H1 (cell line): ENCODE measurements around the gene SLC18A3. TPM values are rescaled to one million over a fixed set of nuclear protein-coding genes. Genes with fewer than 3 reads are reported as not detected.

ENCODE experiments used
- CTCF ChIA-PET: fragments of 300-600 bp; sonication (Branson Sonifier 250); formaldehyde crosslinking; loops from one replicate; lab custom pipeline; 2021; ENCODE audit not compliant: partially characterized antibody; lab: Charles Lee
- POLR2A ChIA-PET: fragments of 300-600 bp; sonication (Branson Sonifier 250); formaldehyde crosslinking; loops from one replicate; lab custom pipeline; 2021; ENCODE audit warnings: inconsistent platforms; ENCODE audit not compliant: partially characterized antibody; lab: Charles Lee
- DNase-seq, 2 experiments: peaks; one replicate each; pipeline versions ENCODE4 v3.0.0 to v3.0.0-alpha.2; 2010 to 2022; ENCODE audit warnings: low spot score in 2 of 2, low read depth in 1 of 2, mixed read lengths in 1 of 2
- FAIRE-seq: peaks from 2 replicates; lab custom pipeline; 2011; peaks lifted over from hg19 to GRCh38; lab: Jason Lieb, UNC
- H2AFZ ChIP-seq: 2 replicates; pipeline ENCODE4 v1.8.1; 2012; ENCODE audit warnings: low read length, inconsistent platforms
- H2AK5ac ChIP-seq: 2 replicates; pipeline ENCODE4 v1.6.1; 2013; ENCODE audit warnings: low read depth, low read length
- H2BK120ac ChIP-seq: replicated peaks from 2 replicates; pipeline ENCODE3; 2013; ENCODE audit warnings: low read depth, low read length, inconsistent platforms
- H2BK12ac ChIP-seq: 2 replicates; pipeline ENCODE4 v1.6.1; 2013; ENCODE audit warnings: low read depth, low read length
- H2BK15ac ChIP-seq: 2 replicates; pipeline ENCODE4 v1.6.1; 2013; ENCODE audit warnings: low read length
- H2BK20ac ChIP-seq: 2 replicates; pipeline ENCODE4 v1.6.1; 2013; ENCODE audit warnings: low read length
- H2BK5ac ChIP-seq: 2 replicates; pipeline ENCODE4 v1.6.1; 2013; ENCODE audit warnings: low read depth, low read length
- H3K14ac ChIP-seq: 2 replicates; pipeline ENCODE4 v1.6.1; 2013; ENCODE audit warnings: inconsistent platforms; ENCODE audit not compliant: insufficient read length
- H3K18ac ChIP-seq: 2 replicates; pipeline ENCODE4 v1.6.1; 2013; ENCODE audit warnings: low read length; ENCODE audit errors: extremely low read depth
- H3K23ac ChIP-seq: 2 replicates; pipeline ENCODE4 v1.6.1; 2013; ENCODE audit warnings: inconsistent platforms; ENCODE audit not compliant: insufficient read length
- H3K23me2 ChIP-seq: 2 replicates; pipeline ENCODE4 v1.6.1; 2013; ENCODE audit warnings: low read depth, low read length
- H3K27ac ChIP-seq: 2 replicates; pipeline ENCODE4 v1.6.1; 2011; ENCODE audit warnings: low read depth, low read length, inconsistent platforms
- H3K27me3 ChIP-seq, 4 experiments: replicated peaks in 1 of 4; 1 replicate in 1 of 4; 2 replicates in 3 of 4; pipeline versions ENCODE4 v1.6.1 to v1.8.1; 2011 to 2013; ENCODE audit warnings: low read length in 3 of 4, mild to moderate bottlenecking in 3 of 4, inconsistent platforms in 2 of 4, mixed read lengths in 2 of 4, moderate library complexity in 1 of 4; ENCODE audit not compliant: control insufficient read depth in 3 of 4, insufficient read depth in 3 of 4; ENCODE audit errors: extremely low read depth in 1 of 4
- H3K36me3 ChIP-seq, 4 experiments: 2 replicates each; pipeline versions ENCODE4 v1.6.1 to v1.8.1; 2011 to 2013; ENCODE audit warnings: mild to moderate bottlenecking in 4 of 4, low read length in 3 of 4, moderate library complexity in 2 of 4, control low read depth in 1 of 4, inconsistent platforms in 1 of 4; ENCODE audit not compliant: insufficient read depth in 4 of 4, control insufficient read depth in 2 of 4
- H3K4ac ChIP-seq: replicated peaks from 2 replicates; pipeline ENCODE3; 2013; ENCODE audit warnings: low read length, low read depth, mixed read lengths, inconsistent platforms; ENCODE audit not compliant: insufficient read length
- H3K4me1 ChIP-seq, 4 experiments: replicated peaks in 1 of 4; 1 replicate in 1 of 4; 2 replicates in 3 of 4; pipeline versions ENCODE4 v1.6.1 to v1.8.1; 2011 to 2013; ENCODE audit warnings: low read length in 3 of 4, inconsistent platforms in 2 of 4, mixed read lengths in 1 of 4; ENCODE audit not compliant: insufficient read depth in 4 of 4, control insufficient read depth in 3 of 4
- H3K4me2 ChIP-seq, 2 experiments: 2 replicates each; pipeline versions ENCODE4 v1.6.1 to v1.8.1; 2011 to 2013; ENCODE audit warnings: low read depth in 2 of 2, low read length in 2 of 2, control low read depth in 1 of 2, inconsistent platforms in 1 of 2, mild to moderate bottlenecking in 1 of 2; ENCODE audit not compliant: insufficient read depth in 1 of 2
- H3K4me3 ChIP-seq, 4 experiments: fragments of 200-600, 300-600 bp in 1 of 4; sonication (generic), shearing (Covaris generic), sonication (Bioruptor Twin) in 1 of 4; 2 replicates each; pipeline versions ENCODE4 v1.5.1 to v1.8.1; 2011 to 2016; ENCODE audit warnings: low read length in 4 of 4, low read depth in 3 of 4, control low read depth in 2 of 4, inconsistent platforms in 2 of 4, mild to moderate bottlenecking in 2 of 4, mixed read lengths in 1 of 4, moderate library complexity in 1 of 4; ENCODE audit not compliant: insufficient read depth in 2 of 4; ENCODE audit errors: extremely low read depth in 1 of 4
- H3K56ac ChIP-seq: replicated peaks from 2 replicates; pipeline ENCODE3; 2013; ENCODE audit warnings: low read depth, mild to moderate bottlenecking, mixed read lengths, low read length, inconsistent platforms; ENCODE audit not compliant: insufficient read length
- H3K79me1 ChIP-seq: 2 replicates; pipeline ENCODE4 v1.6.1; 2013; ENCODE audit warnings: low read depth, low read length, control low read depth
- H3K79me2 ChIP-seq, 2 experiments: 2 replicates each; pipeline versions ENCODE4 v1.6.1 to v1.8.1; 2012 to 2013; ENCODE audit warnings: low read length in 2 of 2, mild to moderate bottlenecking in 2 of 2, inconsistent platforms in 1 of 2; ENCODE audit not compliant: insufficient read depth in 2 of 2, control insufficient read depth in 1 of 2
- H3K9ac ChIP-seq, 4 experiments: replicated peaks in 1 of 4; 1 replicate in 1 of 4; 2 replicates in 3 of 4; pipeline versions ENCODE4 v1.6.1 to v1.8.1; 2011 to 2013; ENCODE audit warnings: low read depth in 3 of 4, low read length in 3 of 4, control low read depth in 2 of 4, mild to moderate bottlenecking in 2 of 4, moderate library complexity in 2 of 4, inconsistent platforms in 1 of 4; ENCODE audit errors: extremely low read depth in 1 of 4
- H3K9me3 ChIP-seq, 2 experiments: 2 replicates each; pipeline versions ENCODE4 v1.6.1 to v1.8.1; 2012 to 2013; ENCODE audit warnings: mild to moderate bottlenecking in 2 of 2, moderate library complexity in 2 of 2, control low read depth in 1 of 2, inconsistent platforms in 1 of 2, low read depth in 1 of 2, low read length in 1 of 2, mixed read lengths in 1 of 2; ENCODE audit not compliant: insufficient read depth in 2 of 2
- H4K20me1 ChIP-seq, 2 experiments: replicated peaks in 1 of 2; 2 replicates each; pipeline versions ENCODE3 to v1.8.1; 2011 to 2013; ENCODE audit warnings: inconsistent platforms in 2 of 2, low read length in 2 of 2, mild to moderate bottlenecking in 1 of 2; ENCODE audit not compliant: insufficient read depth in 2 of 2, control insufficient read depth in 1 of 2
- H4K5ac ChIP-seq: 2 replicates; pipeline ENCODE4 v1.6.1; 2013; ENCODE audit warnings: low read length, low read depth, mixed read lengths, inconsistent platforms; ENCODE audit not compliant: insufficient read length
- H4K8ac ChIP-seq: 2 replicates; pipeline ENCODE4 v1.8.0; 2013; ENCODE audit warnings: mild to moderate bottlenecking, moderate library complexity, low read length, inconsistent platforms; ENCODE audit not compliant: insufficient read depth; ENCODE audit errors: extremely low read depth
- H4K91ac ChIP-seq: replicated peaks from 2 replicates; pipeline ENCODE3; 2013; ENCODE audit warnings: low read length, mixed read lengths, inconsistent platforms; ENCODE audit not compliant: insufficient read length
- BRCA1 ChIP-seq: IDR thresholded peaks from 2 replicates; pipeline ENCODE4 v1.6.1; 2012; ENCODE audit warnings: low read depth, low read length, improper control_type of control experiment
- CEBPB ChIP-seq: IDR thresholded peaks from 2 replicates; pipeline ENCODE4 v1.6.1; 2012; ENCODE audit warnings: low read depth, low read length
- CREB1 ChIP-seq: IDR thresholded peaks from 2 replicates; pipeline ENCODE4 v1.6.1; 2012; ENCODE audit warnings: inconsistent platforms
- CTBP2 ChIP-seq: IDR thresholded peaks from 2 replicates; pipeline ENCODE4 v1.7.0; 2011; ENCODE audit warnings: borderline replicate concordance, mild to moderate bottlenecking, moderate library complexity, mixed read lengths, low read length; ENCODE audit not compliant: insufficient read depth, insufficient read length
- GABPA ChIP-seq: IDR thresholded peaks from 2 replicates; pipeline ENCODE4 v1.6.1; 2011; ENCODE audit warnings: mild to moderate bottlenecking, low read length, moderate library complexity, borderline replicate concordance; ENCODE audit not compliant: insufficient read depth
- HDAC2 ChIP-seq, 2 experiments: fragments of 300-600 bp in 1 of 2; sonication (generic) in 1 of 2; IDR thresholded peaks; 2 replicates each; pipeline ENCODE4 v1.6.1; 2011 to 2012; ENCODE audit warnings: low read depth in 2 of 2, low read length in 2 of 2, mild to moderate bottlenecking in 2 of 2, moderate library complexity in 2 of 2, borderline replicate concordance in 1 of 2, inconsistent platforms in 1 of 2
- KDM4A ChIP-seq: IDR thresholded peaks from one replicate; pipeline ENCODE4 v1.7.1; 2012; ENCODE audit warnings: low read depth, mild to moderate bottlenecking, moderate library complexity, low read length, inconsistent platforms; ENCODE audit not compliant: severe bottlenecking
- KDM5A ChIP-seq: fragments of 200-600 bp; IDR thresholded peaks from 2 replicates; pipeline ENCODE4 v1.7.1; 2012; ENCODE audit warnings: mild to moderate bottlenecking, low read length, inconsistent platforms, mixed read lengths
- NANOG ChIP-seq: IDR thresholded peaks from 2 replicates; pipeline ENCODE4 v1.6.1; 2011; ENCODE audit warnings: low read length, low read depth, mild to moderate bottlenecking, inconsistent platforms; ENCODE audit not compliant: insufficient read depth, poor library complexity, severe bottlenecking
- SIRT6 ChIP-seq: IDR thresholded peaks from one replicate; pipeline ENCODE4 v1.7.1; 2012; ENCODE audit warnings: low read length, inconsistent platforms
- SIX5 ChIP-seq: IDR thresholded peaks from 2 replicates; pipeline ENCODE4 v1.6.1; 2011; ENCODE audit warnings: mild to moderate bottlenecking, low read depth, low read length
- SUZ12 ChIP-seq: fragments of 200-600 bp; sonication (generic); IDR thresholded peaks from 2 replicates; pipeline ENCODE4 v1.6.1; 2012; ENCODE audit warnings: mild to moderate bottlenecking, inconsistent platforms, low read length, moderate library complexity, mixed read lengths
- TAF1 ChIP-seq: IDR thresholded peaks from 2 replicates; pipeline ENCODE4 v1.6.1; 2011; ENCODE audit warnings: mild to moderate bottlenecking, low read depth, low read length
- TCF12 ChIP-seq: IDR thresholded peaks from 2 replicates; pipeline ENCODE4 v1.6.1; 2011; ENCODE audit warnings: low read depth, mild to moderate bottlenecking, low read length
- WGBS, 2 experiments: shearing (Covaris generic) in 1 of 2; methylation state at CpG; one replicate each; pipeline versions ENCODE4 v1.1.6 to v1.1.7; 2013 to 2015; ENCODE audit warnings: low lambda C conversion rate in 2 of 2, mixed read lengths in 2 of 2, inconsistent platforms in 1 of 2, low coverage in 1 of 2, missing lambda C conversion rate in 1 of 2; ENCODE audit not compliant: insufficient replicate concordance in 2 of 2, insufficient coverage in 1 of 2, insufficient read length in 1 of 2; ENCODE audit errors: extremely low coverage in 1 of 2, missing lambda C conversion rate in 1 of 2; 5-methylcytosine and 5-hydroxymethylcytosine counted together
- polyA plus RNA-seq, 7 experiments: library from polyadenylated mRNA; depleted of rRNA in 3 of 7; stranded (reverse) in 5 of 7; unstranded in 2 of 7; fragments of >200 nt in 5 of 7; fragments of 200-250 nt in 2 of 7; gene quantifications; 1 replicate in 5 of 7; 2 replicates in 1 of 7; 4 replicates in 1 of 7; pipeline versions ENCODE4 v1.2.1 to v1.2.3, GENCODE V29; 2011 to 2013; ENCODE audit warnings: missing spikeins in 2 of 7, mixed read lengths in 2 of 7
- total RNA-seq: library from RNA; stranded (reverse); fragmentation: NEBNext Ultra II Directional; extraction: Animal tissue kit (Norgen Biotek cat#: 25700); gene quantifications from 2 replicates; pipeline ENCODE4 v1.2.1, GENCODE V29; 2021
- TF ChIP-seq, protein P1 (sequence below): IDR thresholded peaks from 2 replicates; pipeline ENCODE4 v1.6.1; 2012; ENCODE audit warnings: inconsistent platforms

SLC18A3 gene
- total and polyA plus RNA-seq, 2 of the 8 experiments (the other 6 are each of a cell fraction or from before 2014, with no cell fraction given) = 0.17 TPM; not detected in 1

DNA sequence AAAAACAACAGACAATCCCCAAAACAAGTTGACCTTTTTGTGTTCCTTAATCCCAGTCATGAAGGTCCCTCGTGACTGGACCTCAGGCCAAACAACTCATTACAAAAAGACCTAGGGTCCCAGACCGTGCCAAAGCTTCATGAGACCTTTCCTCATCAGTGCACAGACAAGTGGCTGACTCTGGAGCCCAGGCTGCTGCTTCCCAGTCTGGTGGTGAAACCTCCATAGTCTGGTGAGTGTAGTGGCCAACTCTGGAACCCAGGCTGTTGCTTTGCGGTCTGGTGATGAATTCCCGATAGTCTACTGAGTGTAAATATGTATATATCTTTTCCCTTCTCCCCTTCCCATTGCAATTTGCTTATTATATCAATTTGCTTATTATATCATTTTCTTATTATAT lies 22.1 kb upstream of the SLC18A3 start:
- Histone ChIP-seq H2BK5ac (no peak overlapping the region), H2BK20ac (no peak overlapping the region), H2BK15ac (no peak overlapping the region), H3K36me3 (no peaks in the 10 kb centered on the region), H2BK120ac (no peak overlapping the region), H3K4me1 (no peaks in the 10 kb centered on the region), H2BK12ac (no peak overlapping the region), H4K5ac (no peak overlapping the region), H2AFZ (no peak overlapping the region), H4K20me1 (no peaks in the 10 kb centered on the region), H3K27ac (no peak overlapping the region), H3K79me1 (no peaks in the 10 kb centered on the region), H2AK5ac (no peak overlapping the region), H3K4me3 (no peak overlapping the region), H3K23me2 (no peaks in the 10 kb centered on the region), H3K4me2 (no peak overlapping the region), H3K4ac (no peak overlapping the region), H3K27me3 (no peaks in the 10 kb centered on the region), H3K79me2 (no peaks in the 10 kb centered on the region), H3K56ac (no peak overlapping the region), H4K8ac (no peak overlapping the region), H4K91ac (no peak overlapping the region), H3K14ac (no peak overlapping the region), H3K18ac (no peak overlapping the region), H3K23ac (no peak overlapping the region), H3K9me3 (no peaks in the 10 kb centered on the region), H3K9ac (no peak overlapping the region)
- FAIRE-seq (no peak), DNase-seq (no peak)
- CTCF ChIA-PET = no interaction called here
- 97% methylated on average over 4 of the region's 4 CpGs; no CpG with 5 or more reads in 1 of the 2 experiments for WGBS, 2 experiments
- POLR2A ChIA-PET = no interaction called here
- TF ChIP-seq GABPA (no peak), SIRT6 (no peak), SIX5 (no peak), HDAC2 (IDR thresholded peaks at IDR 0.05; ENCODE audit: borderline replicate concordance in 1 of 2, low read depth in 2 of 2, low read length in 2 of 2) (no peak), NANOG (no peak), CREB1 (no peak), TCF12 (no peak), BRCA1 (no peak), TAF1 (no peak), KDM5A (no peak), KDM4A (no peak), CTBP2 (no peak), SUZ12 (no peak), CEBPB (no peak)
- TF ChIP-seq, protein P1, sequence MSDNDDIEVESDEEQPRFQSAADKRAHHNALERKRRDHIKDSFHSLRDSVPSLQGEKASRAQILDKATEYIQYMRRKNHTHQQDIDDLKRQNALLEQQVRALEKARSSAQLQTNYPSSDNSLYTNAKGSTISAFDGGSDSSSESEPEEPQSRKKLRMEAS = no peak
